Fibroblast of pulmonary artery (primary cell): ENCODE measurements around the gene TRIM75.
A peak's percentile ranks its signal among the peaks of the same experiment; 100 is the strongest.
"Not testable (repeated sequence)": the region's sequence is repeated elsewhere in the genome, so short reads cannot be mapped to it uniquely, and the experiment has no call there.

ENCODE experiments used
- DNase-seq: peaks from one replicate; pipeline ENCODE4 v3.0.0-alpha.2; 2010; ENCODE audit warnings: low read depth
- H3K4me3 ChIP-seq: replicated peaks from 2 replicates; pipeline ENCODE4 v1.5.1; 2011; ENCODE audit warnings: low read depth, mild to moderate bottlenecking, control low read depth, low read length, moderate library complexity
- TF ChIP-seq, protein P1 (sequence below): IDR thresholded peaks from 2 replicates; pipeline ENCODE4 v1.5.1; 2011; ENCODE audit warnings: mild to moderate bottlenecking, control low read depth, low read length, inconsistent platforms; ENCODE audit errors: missing control alignments

Gene TRIM75

GRCh38 chr4:165052627-165053026 lies 1.0 kb upstream of the TRIM75 start:
- H3K4me3 ChIP-seq, result no peak overlapping the region
- no peak for DNase-seq
- TF ChIP-seq, protein P1, sequence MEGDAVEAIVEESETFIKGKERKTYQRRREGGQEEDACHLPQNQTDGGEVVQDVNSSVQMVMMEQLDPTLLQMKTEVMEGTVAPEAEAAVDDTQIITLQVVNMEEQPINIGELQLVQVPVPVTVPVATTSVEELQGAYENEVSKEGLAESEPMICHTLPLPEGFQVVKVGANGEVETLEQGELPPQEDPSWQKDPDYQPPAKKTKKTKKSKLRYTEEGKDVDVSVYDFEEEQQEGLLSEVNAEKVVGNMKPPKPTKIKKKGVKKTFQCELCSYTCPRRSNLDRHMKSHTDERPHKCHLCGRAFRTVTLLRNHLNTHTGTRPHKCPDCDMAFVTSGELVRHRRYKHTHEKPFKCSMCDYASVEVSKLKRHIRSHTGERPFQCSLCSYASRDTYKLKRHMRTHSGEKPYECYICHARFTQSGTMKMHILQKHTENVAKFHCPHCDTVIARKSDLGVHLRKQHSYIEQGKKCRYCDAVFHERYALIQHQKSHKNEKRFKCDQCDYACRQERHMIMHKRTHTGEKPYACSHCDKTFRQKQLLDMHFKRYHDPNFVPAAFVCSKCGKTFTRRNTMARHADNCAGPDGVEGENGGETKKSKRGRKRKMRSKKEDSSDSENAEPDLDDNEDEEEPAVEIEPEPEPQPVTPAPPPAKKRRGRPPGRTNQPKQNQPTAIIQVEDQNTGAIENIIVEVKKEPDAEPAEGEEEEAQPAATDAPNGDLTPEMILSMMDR, result no peak

DNA sequence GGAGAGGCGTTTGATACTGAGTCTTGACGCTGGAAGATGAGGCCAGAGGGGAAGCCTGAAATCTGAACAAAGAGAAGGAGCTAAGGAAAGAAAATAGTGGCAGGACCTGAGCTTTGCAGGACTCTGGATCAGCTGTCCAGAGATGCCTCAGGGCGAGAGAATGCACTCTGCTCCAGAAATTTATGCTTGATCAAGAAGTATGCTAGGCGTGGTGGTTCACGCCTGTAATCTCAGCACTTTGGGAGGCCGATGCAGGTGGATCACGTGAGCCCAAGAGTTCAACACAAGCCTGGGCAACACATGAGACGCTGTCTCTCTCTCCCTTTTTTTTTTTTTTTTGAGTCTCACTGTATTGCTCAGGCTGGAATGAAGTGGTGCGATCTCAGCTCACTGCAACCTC lies 1.9 kb downstream of the TRIM75 start:
- DNase-seq, result no peak
- no peak overlapping the region for H3K4me3 ChIP-seq
- TF ChIP-seq, protein P1, result no peak

- no peak for DNase-seq
- TF ChIP-seq, protein P1, result no peak
- H3K4me3 ChIP-seq, result no peak overlapping the region
These were observed 5.0 kb downstream of the TRIM75 start for GRCh38 chr4:165058666-165059065.

- H3K4me3 ChIP-seq, result no peak overlapping the region
- TF ChIP-seq, protein P1, result no peak
- no peak for DNase-seq
These were observed 5.7 kb downstream of the TRIM75 start for GRCh38 chr4:165059386-165059785.

- H3K4me3 ChIP-seq, result no peak overlapping the region
- DNase-seq, result no peak
- TF ChIP-seq, protein P1, result peak; percentile 37
These were observed 7.3 kb downstream of the TRIM75 start for GRCh38 chr4:165060938-165061337.

DNA sequence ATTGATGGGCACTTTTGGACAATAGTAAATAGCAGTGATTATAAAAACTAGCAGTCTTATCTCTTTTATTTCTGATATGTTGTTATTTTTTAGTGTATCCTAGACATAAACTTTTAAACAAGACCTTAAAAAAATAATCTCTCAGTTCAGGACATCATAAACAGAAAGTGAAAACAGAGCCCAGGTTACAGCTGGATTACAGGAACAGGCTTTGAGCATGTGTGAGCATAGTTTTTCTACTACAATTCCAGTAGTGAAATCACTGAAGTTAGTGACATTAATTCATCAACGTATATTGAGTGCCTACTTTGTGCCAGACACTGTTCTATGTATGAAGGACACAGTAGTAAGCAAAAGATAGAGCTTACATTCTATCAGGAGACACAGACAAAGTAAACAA lies 16.9 kb downstream of the TRIM75 start:
- TF ChIP-seq, protein P1, result no peak
- no peak for DNase-seq
- H3K4me3 ChIP-seq, result no peak overlapping the region

- not testable (repeated sequence) for DNase-seq, H3K4me3 ChIP-seq
These were observed 19.7 kb downstream of the TRIM75 start for GRCh38 chr4:165073346-165073745.

- DNase-seq, result no peak
These were observed 23.4 kb downstream of the TRIM75 start for GRCh38 chr4:165077034-165077578.

More at GRCh38 chr4:165077034-165077578, 23.4 kb downstream of the TRIM75 start:
- TF ChIP-seq, protein P1, result no peak
- H3K4me3 ChIP-seq, result no peak overlapping the region
